ENCODE results near the gene VCX2. TPM values are rescaled to one million over a fixed set of nuclear protein-coding genes. Genes with fewer than 3 reads are reported as not detected.

The VCX2 gene
- total and polyA plus RNA-seq, 9 of the 15 experiments (the other 6 are each of a cell fraction or from before 2014, with no cell fraction given), result not detected

DNA sequence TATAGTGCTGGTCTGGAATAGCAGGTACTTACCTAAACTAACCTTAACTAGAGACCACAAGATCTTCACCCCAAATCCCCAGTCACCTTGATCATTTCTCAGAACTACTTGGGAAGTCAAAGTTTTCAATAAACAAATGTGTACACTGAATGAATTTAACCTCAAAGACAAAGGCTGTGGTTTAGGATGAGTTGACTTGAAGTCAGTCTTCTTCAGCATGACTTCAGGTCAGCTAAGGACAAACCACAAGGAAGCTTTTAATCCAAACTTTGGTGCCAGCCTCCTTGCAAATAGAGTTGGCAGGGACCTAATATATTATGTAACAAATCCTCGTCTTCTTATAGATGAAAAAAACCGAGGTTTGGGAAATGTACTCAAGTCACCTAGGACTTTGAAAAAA lies 21.2 kb upstream of the VCX2 start:
- POLR2A ChIA-PET, result no interaction called here

More for the DNA sequence above, 21.2 kb upstream of the VCX2 start:
- intact Hi-C loops (cut with micrococcal nuclease), result no loop called here
- no peaks in the 10 kb centered on the region for H4K20me1 ChIP-seq (replicated peaks; ENCODE audit: control insufficient read depth, insufficient read depth, low read length)
- H3K4me2 ChIP-seq (ENCODE audit: insufficient read depth, low read length), result no peak overlapping the region
- CTCF ChIA-PET (ENCODE audit: low intra/inter-chr PET ratio), result no interaction called here
- H2AFZ ChIP-seq (ENCODE audit: low read depth, low read length), result no peak overlapping the region
- no peaks in the 10 kb centered on the region for H3K9me3 ChIP-seq (replicated peaks; ENCODE audit: control insufficient read depth, insufficient read depth, low read depth, low read length)
- no peaks in the 10 kb centered on the region for H3K9me1 ChIP-seq (ENCODE audit: control insufficient read depth, insufficient read depth, low read length)
- no peaks in the 10 kb centered on the region for H3K79me2 ChIP-seq (ENCODE audit: control insufficient read depth, insufficient read depth, low read length)
- FAIRE-seq, result no peak
- no peak overlapping the region for H3K9ac ChIP-seq (ENCODE audit: insufficient read depth in 1 of 2, low read depth in 2 of 2, low read length in 2 of 2)
- TF ChIP-seq YBX1 (IDR thresholded peaks at IDR 0.05) (no peak), SRSF1 (IDR thresholded peaks at IDR 0.05; ENCODE audit: low read depth, low read length) (no peak), NFIX (CRISPR knock-in tag; IDR thresholded peaks at IDR 0.05; ENCODE audit: low read depth) (no peak), SNRNP70 (optimal IDR thresholded peaks at IDR 0.05; ENCODE audit: low read depth, low read length) (no peak), RBM15 (IDR thresholded peaks at IDR 0.05; ENCODE audit: insufficient read depth, low read length) (no peak), ZNF644 (tag; IDR thresholded peaks at IDR 0.05; ENCODE audit: low read depth) (no peak), SP2 (IDR thresholded peaks at IDR 0.05; ENCODE audit: extremely low read depth, low read depth, low read length, poor library complexity, severe bottlenecking) (no peak), SMARCA4 (IDR thresholded peaks at IDR 0.05) (no peak), POLR2H (tag; IDR thresholded peaks at IDR 0.05; ENCODE audit: low read depth) (no peak), ETV6 (IDR thresholded peaks at IDR 0.05; ENCODE audit: borderline replicate concordance in 1 of 2, low read depth in 2 of 2, low read length in 1 of 2) (no peak), ETV6 (CRISPR knock-in tag; IDR thresholded peaks at IDR 0.05; ENCODE audit: borderline replicate concordance) (no peak), CHD2 (IDR thresholded peaks at IDR 0.05; ENCODE audit: low read depth, low read length) (no peak)
- TF ChIP-seq, protein P1, sequence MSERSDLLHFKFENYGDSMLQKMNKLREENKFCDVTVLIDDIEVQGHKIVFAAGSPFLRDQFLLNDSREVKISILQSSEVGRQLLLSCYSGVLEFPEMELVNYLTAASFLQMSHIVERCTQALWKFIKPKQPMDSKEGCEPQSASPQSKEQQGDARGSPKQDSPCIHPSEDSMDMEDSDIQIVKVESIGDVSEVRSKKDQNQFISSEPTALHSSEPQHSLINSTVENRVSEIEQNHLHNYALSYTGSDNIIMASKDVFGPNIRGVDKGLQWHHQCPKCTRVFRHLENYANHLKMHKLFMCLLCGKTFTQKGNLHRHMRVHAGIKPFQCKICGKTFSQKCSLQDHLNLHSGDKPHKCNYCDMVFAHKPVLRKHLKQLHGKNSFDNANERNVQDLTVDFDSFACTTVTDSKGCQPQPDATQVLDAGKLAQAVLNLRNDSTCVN (CRISPR knock-in tag; IDR thresholded peaks at IDR 0.05), result no peak
- TF ChIP-seq, protein P2, sequence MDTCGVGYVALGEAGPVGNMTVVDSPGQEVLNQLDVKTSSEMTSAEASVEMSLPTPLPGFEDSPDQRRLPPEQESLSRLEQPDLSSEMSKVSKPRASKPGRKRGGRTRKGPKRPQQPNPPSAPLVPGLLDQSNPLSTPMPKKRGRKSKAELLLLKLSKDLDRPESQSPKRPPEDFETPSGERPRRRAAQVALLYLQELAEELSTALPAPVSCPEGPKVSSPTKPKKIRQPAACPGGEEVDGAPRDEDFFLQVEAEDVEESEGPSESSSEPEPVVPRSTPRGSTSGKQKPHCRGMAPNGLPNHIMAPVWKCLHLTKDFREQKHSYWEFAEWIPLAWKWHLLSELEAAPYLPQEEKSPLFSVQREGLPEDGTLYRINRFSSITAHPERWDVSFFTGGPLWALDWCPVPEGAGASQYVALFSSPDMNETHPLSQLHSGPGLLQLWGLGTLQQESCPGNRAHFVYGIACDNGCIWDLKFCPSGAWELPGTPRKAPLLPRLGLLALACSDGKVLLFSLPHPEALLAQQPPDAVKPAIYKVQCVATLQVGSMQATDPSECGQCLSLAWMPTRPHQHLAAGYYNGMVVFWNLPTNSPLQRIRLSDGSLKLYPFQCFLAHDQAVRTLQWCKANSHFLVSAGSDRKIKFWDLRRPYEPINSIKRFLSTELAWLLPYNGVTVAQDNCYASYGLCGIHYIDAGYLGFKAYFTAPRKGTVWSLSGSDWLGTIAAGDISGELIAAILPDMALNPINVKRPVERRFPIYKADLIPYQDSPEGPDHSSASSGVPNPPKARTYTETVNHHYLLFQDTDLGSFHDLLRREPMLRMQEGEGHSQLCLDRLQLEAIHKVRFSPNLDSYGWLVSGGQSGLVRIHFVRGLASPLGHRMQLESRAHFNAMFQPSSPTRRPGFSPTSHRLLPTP (IDR thresholded peaks at IDR 0.05; ENCODE audit: borderline replicate concordance, extremely low read depth, insufficient read length), result no peak
- H3K4me3 ChIP-seq, result no peak overlapping the region
- ATAC-seq, result no peak
- no peak overlapping the region for H3K27ac ChIP-seq (ENCODE audit: extremely low read depth, low read depth, low read length)
- BruUV-seq (replicated peaks), result no TSS peak
- in situ Hi-C loops (cut with MboI), result no loop called here
- no peaks in the 10 kb centered on the region for H3K36me3 ChIP-seq (ENCODE audit: control insufficient read depth, insufficient read depth, low read length)
- DNase-seq (ENCODE audit: extremely low read depth in 1 of 4, low spot score in 3 of 4), result no peak
- no peaks in the 10 kb centered on the region for H3K4me1 ChIP-seq (replicated peaks in 1 of 2; ENCODE audit: control insufficient read depth in 2 of 2, insufficient read depth in 2 of 2, low read length in 2 of 2)
- H3K27me3 ChIP-seq (ENCODE audit: control insufficient read depth in 2 of 2, insufficient read depth in 2 of 2, low read length in 2 of 2), result no peaks in the 10 kb centered on the region
- WGBS (ENCODE audit: insufficient coverage, low coverage, missing lambda C conversion rate), result 0% methylated on average over 2 of the region's 2 CpGs

All from K562 (cell line).